Measurements from ENCODE around the gene FAAH2.
"Not testable (repeated sequence)": the region's sequence is repeated elsewhere in the genome, so short reads cannot be mapped to it uniquely, and the experiment has no call there.

Gene FAAH2, protein sequence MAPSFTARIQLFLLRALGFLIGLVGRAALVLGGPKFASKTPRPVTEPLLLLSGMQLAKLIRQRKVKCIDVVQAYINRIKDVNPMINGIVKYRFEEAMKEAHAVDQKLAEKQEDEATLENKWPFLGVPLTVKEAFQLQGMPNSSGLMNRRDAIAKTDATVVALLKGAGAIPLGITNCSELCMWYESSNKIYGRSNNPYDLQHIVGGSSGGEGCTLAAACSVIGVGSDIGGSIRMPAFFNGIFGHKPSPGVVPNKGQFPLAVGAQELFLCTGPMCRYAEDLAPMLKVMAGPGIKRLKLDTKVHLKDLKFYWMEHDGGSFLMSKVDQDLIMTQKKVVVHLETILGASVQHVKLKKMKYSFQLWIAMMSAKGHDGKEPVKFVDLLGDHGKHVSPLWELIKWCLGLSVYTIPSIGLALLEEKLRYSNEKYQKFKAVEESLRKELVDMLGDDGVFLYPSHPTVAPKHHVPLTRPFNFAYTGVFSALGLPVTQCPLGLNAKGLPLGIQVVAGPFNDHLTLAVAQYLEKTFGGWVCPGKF

DNA sequence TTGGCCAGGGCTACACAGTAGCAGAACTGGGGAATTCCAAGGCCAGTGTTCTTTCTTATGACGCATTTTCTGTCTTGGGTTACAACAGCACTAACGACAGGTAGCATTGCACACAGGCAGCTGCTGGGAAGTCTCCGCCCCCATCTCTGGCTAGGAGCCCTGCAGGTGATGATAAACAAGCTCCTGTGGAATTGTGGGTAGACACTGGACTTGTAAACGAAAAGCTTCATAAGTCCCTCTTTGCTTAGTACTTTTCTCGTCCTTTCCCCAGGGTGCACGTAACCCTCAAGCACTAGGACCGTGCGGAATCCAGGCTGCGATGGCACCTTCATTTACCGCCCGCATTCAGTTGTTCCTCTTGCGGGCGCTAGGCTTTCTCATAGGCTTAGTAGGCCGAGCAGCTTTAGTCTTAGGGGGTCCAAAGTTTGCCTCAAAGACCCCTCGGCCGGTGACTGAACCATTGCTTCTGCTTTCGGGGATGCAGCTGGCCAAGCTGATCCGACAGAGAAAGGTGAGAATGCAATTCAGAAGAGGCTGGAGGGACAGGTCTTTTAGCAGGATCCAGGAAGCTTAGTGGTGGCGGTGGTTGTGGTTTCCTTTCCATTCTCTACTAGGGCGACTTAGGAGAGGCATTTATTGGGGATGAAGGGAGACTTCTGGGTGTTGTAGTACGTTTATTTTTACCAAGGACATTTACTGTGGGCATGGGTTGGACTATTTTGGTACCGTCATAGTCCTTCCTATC, at the start of gene FAAH2:
FAAH2 (plus strand) TSS at position 200 of the 745 bp plus-strand sequence; CDS start at position 320, 120 bp downstream.
- peak; percentile 100 for FAIRE-seq

DNA sequence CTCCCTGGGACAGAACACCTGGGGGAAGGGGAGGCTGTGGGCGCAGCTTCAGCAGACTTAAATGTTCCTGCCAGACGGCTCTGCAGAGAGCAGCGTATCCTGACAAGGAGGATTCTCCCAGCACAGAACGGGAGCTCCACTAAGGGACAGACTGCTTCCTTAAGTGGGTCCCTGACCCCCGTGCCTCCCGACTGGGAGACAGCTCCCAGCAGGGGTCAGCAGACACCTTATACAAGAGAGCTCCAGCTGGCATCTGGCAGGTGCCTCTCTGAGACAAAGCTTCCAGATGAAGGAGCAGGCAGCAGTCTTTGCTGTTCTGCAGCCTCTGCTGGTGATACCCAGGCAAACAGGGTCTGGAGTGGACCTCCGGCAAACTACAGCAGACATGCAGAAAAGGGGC, 44.5 kb upstream of the FAAH2 start:
- FAIRE-seq = no peak

DNA sequence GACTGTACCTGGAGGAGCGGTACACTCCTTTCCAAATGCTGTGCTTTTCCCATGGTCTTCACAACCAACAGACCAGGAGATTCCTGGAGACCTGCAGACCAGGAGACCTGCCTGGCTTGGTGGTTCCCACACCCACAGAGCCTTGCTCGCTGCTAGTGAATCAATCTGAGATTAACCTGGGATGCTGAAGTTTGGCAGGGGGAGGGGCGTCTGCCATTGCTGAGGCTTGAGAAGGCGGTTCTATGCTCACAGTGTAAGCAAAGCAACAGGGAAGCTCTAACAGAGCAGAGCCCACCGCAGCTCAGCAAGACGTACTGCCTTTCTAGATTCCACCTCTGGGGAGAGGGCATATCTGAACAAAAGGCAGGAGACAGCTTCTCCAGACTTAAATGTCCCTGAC, 34.5 kb upstream of the FAAH2 start:
- FAIRE-seq = no peak

DNA sequence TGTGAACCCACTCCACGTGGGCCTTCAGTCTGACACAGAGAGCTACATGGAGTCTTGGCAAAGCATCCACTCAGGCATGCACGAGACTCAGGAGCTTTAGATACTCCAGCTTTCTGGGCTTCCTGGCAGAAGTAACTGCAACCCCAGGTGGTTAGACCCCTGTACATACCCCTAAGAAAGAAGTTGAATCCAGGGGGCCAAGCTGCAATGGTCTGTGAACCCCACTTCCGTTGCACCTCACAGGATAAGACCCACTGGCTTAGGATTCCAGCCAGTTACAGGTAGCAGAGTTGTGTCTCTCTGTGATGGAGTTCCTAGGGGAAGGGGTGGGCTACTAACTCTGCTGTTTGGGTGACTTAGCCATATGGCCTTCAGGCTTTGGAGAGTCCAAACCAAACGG, 21.4 kb upstream of the FAAH2 start:
- no peak for FAIRE-seq

DNA sequence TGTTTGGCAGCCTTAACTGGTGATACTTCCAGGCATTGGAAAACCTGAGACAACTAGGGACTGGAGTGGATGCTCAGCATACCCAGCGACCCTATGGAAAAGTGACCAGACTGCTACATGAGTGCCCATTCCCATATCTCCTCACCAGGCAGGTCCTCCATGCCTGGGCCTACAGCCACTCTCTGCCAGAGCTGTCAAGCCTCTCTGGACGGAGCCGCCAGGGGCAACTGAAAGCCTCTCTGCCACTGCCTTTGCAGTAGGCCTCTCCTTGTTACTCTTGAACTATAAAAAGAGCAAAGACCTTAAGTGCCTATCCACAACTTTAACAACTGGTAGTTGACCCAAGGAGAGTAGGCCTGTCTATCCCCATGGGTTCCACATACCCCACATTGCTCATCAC, 20.2 kb upstream of the FAAH2 start:
- FAIRE-seq = no peak

DNA sequence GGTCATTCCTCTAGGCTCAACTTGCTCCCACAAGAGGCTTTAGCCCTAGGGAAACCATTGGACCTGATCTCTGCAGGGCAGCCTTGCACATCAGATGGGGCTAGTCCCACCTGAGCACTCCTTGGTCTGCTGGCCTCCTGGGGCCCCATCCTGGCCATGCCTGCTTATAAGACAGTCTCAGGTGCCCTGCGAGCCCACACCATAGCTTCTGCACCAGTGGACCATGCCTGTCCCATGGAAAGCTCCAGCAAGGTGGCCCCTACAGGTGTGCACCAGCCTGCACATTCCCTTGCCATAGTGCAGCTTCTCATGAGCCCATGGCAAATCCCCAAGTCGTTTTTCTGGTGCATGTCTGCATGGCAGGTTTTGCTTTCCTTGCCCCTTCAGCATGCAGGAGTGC, 19.6 kb upstream of the FAAH2 start:
- no peak for FAIRE-seq

DNA sequence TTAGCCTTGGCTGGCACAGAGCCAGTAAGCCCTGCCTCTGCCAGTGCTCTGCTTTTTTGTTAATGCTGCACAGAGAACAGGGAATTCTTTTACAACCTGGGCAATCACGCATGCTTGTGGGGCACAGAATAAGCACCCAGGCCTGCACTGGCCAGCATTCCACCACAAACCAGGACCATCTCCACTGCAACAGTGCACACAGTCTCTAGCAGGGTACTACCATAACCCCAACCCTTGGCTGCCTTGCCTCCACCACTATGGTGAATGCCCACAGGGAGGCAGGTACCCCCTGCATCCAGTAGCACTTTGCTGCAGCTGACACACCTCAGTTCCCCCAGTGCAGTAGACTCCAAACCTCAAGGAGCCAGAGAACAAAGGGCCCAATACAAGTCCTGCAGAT, 19.2 kb upstream of the FAAH2 start:
- FAIRE-seq = no peak

DNA sequence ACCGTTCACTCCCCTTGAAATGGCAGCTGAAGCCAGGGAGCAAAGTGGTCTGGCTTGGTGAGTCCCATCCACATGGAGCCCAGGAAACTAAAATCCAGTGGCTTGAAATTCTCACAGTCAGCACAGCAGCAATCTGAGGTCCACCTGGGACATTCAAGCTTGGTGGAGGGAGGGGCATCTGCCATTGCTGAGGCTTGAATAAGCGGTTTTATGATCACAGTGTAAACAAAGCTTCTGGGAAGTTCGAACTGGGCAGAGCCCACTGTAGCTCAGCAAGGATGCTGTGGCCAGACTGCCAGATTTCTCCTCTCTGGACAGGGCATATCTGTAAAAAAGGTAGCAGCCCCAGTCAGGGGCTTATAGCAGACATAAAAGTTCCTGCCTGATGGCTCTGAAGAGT, 15.5 kb upstream of the FAAH2 start:
- FAIRE-seq = no peak

DNA sequence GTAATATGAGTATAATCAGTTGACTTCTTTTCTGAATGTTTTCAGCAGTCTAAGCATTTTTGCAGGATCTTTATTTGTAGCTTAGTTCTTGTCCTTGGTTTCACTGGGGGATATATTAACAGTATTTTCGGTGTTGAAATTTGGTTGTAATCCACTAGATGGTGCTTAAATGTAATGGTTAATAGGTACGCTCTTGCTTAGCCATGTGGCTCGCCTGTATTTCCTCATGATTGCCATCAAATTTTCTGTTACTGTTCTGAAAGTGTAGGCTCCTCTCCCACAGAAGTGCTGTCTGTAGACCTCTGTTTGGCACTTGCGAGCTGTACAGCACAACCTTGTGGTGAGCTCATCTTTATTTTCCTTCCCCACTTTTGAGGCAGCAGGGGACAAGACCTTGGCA, 3.9 kb upstream of the FAAH2 start:
- FAIRE-seq = peak; percentile 99

DNA sequence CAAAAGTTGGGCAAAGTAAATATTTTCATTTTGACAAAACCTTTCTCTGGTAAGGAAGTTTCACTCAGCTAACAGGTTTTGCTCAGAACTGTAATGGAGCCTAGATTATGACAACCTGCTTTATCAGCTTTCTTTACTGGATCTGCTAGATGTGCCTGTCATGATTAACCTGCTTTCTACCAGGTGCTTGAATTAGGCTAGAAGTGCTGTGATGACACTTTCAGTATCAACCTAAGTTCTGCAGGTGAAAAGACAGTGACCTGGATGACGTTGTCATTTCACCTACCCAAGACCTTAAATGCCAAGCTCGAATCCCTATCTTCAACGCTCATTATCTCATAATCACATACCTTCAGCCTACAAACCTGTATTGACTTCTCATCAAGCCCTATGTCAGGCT, 1.5 kb upstream of the FAAH2 start:
- FAIRE-seq = peak; percentile 93

DNA sequence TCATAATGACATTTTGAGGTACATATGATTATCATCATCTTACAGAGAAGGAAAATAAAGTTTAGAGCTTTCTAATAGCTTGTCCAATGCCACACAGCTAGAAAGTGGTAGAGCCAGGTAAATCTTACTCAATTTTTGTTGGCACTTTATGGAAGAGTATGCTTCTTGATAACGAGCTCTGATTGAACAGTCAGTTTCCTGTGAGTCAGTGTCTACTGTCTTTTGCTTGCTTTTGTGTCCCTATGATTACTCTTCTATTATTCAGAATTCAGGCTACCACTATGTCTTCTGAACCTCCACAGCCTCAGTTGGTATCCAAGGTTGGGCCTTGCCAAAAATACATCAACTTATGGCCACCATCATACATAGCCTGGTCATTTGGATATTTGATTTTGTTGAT, 2.6 kb downstream of the FAAH2 start:
- FAIRE-seq = peak; percentile 81

DNA sequence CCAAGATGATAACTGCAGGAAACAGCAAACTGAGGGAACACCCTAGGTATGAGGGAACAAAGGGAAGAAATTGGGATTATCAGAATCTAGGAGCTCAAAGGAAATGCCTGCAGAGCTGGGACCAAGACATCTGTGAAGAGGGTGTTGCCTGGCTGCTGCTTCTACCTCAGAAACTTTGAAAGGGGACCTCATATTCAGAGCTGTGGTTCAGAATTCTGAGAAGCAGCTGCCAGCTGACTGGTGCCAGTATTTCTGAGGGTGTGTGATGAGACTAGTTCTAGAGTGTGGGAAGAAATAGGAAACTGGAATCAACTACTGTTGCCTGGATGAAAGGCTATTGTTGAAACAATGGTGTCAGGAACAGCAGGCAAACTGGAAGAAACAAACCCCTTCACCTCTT, 8.5 kb downstream of the FAAH2 start:
- no peak for FAIRE-seq

DNA sequence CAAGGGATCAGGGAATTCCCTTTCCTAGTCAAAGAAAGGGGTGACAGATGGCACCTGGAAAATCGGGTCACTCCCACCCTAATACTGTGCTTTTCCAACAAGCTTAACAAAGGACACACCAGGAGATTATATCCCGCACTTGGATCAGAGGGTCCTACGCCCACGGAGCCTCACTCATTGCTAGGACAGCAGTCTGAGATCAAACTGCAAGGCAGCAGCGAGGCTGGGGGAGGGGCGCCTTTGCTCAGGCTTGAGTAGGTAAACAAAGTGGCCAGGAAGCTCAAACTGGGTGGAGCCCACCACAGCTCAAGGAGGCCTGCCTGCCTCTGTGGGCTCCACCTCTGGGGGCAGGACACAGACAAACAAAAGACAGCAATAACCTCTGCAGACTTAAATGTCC, 9.2 kb downstream of the FAAH2 start:
- not testable (repeated sequence) for FAIRE-seq

DNA sequence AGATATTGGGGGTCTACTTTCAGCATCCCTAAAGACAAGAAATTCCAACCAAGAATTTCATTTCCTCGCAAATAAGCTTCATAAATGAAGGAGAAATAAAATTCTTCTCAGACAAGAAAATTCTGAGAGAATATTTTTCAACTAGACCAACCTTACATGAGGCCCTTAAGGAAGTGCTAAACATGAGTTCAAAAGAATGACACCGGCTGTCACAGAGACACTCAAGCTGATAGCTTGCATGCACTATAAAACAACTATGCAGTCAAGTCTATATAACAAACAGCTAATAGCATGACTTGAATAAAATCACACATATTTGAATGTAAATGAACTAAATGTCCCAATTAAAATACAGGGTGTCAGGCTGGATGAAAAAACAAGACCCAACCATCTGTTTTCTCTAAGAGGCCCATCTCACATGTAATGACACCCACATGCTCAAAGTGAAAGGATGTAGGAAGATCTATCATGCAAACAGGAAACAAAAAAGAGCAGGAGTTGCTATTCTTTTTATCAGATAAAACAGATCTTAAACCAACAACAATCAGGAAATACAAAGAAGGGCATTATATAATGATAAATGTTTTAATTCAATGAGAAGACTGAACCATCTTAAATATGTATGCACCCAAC, 27.2 kb downstream of the FAAH2 start:
- FAIRE-seq = peak; percentile 62

DNA sequence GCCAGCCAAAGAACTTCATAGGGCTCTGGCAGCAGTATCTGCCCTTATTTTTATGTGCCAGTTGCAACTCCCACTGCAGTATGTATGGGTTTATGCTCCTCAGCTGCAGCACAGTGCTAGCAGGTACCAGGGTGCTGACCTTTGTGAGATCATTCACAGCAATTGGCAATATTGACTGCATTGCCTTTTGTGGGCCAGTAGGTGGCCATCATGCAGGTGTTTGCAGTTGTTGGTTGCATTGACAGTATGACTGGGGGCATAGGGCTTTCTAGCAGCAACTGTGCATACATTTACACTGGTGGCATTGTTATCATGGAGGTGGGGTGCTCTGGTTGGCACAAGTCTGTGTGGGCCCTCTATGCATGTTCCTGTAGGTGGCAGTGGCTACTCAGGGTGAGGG, 42.5 kb downstream of the FAAH2 start:
- no peak for FAIRE-seq

DNA sequence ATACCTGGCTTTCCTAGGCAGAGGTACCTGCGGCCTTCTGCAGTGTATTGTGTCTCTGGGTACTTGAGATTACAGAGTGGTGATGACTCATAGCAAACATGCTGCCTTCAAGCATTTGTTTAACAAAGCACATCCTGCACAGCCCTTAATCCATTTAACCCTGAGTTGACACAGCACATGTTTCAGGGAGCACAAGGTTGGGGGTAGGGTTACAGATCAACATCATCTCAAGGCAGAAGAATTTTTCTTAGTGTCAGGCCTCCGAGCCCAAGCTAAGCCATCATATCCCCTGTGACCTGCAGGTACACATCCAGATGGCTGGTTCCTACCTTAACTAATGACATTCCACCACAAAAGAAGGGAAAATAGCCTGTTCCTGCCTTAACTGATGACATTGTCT, 49.3 kb downstream of the FAAH2 start:
- not testable (repeated sequence) for FAIRE-seq

DNA sequence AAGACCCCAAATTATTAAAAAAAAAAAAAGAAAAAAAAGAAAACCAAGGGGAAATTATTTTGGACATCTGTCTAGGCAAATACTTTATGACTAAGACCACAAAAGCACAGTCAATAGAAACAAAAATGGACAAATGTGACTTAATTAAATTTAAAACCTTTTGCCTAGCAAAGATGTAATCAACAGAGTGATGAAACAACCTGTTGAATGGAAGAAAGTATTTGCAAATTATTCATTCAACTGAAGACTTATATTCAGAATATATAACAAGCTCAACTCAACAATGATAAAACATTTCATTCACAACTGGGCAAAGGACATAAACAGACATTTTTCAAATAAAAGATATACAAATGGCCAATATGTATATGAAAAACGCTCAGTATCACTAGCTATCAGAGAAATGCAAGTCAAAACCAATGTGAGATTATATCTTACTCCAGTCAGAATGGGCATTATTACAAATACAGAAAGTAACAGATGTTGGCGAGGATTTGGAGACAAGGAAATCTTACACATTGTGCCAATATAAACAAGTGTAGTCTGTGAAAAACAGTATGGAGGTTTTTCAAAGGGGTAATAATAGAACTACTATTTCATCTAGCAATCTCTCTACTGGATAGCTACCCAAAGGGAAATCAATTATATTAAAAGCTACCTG, 67.1 kb downstream of the FAAH2 start:
- no peak for FAIRE-seq

DNA sequence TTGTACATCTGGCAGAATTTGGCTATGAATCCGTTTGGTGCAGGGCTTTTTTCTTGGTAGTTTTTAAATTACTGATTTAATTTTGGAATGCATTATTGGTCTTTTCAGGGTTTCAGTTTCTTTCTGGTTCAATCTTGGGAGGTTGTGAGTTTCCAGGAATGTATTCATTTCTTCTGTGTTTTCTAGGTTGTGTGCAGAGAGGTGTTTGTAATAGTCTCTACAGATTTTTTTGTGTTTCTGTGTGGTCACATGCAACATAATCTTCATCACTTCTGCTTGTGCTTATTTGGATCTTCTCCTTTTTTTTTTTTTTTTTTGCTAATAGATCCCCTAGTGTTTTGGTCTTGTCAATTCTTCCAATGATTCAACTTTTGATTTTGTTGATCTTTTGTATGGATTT, 77.6 kb downstream of the FAAH2 start:
- FAIRE-seq = no peak

DNA sequence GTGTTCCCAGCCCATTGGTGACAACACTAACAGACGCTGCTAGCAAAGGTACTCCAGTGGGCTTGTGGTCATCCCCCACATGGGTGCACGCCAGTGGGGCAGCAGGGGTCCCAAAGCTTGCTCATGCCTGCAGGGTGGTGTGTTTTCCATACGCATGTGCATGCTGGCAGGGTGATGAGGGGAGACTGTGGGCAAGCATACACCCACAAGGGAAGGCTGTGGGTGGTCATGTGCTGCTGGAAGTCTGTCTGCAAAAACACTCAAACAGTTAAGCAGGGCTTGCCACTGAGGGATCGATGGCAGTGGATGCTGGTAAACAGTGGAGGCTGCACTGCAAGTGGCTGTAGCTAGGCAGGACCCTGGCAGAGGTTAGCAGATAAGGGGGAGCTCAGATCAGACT, 79.9 kb downstream of the FAAH2 start:
- FAIRE-seq = no peak

DNA sequence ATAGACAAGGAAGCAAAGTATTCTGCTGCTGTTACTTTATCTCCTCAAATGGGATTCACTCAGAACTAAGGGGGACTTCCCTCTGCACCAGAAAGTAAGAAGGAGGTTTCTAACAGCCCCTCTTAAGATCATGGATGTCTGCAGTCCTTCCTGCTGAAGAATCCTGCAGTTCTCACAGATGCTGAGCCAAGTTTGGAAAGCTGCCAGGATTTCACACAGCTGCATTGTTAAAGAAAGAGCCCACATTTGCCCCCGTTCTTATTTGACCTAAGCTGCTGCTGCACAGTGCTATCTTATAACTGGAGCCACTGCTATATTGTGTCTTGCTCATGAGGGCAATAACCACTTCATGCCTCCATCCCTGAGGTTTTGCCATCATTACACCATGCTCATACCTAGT, 81.1 kb downstream of the FAAH2 start:
- FAIRE-seq = no peak

DNA sequence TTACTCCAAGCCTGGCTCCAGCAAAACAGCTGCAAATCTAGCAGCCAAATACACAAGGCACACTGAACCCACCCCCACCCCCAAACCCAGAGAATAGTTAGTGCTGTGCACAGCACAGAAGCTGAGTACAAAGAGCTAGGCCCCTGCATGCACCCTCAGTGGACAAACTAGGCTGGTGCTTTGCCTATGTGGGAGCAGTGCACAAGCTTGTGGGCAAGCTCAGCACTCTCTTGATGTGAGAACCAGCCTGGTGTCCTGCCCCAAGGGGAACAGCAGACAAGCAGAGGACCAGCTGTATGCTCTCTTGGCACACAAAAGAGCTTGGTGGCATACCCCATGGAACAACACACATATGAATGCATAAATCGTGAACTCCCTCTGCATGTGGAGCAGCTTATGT, 81.7 kb downstream of the FAAH2 start:
- no peak for FAIRE-seq

DNA sequence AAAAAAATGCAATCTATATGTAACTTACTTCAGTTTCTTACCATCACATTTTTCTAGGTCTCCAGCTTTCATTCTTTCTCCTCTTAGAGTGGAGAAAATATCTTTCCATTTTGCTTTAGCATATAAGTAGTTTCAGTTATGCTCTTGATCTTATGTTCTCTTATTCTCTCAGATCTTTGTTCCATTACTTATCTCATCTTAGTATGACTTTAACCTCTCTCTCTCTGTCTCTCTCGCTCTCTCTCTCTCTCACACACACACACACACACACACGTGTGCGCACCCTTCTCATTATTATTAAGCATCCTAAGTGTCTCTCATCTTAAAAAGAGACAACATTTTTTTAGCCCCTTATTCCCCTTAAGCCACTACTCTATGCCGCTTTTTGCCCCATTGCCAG, 92.8 kb downstream of the FAAH2 start:
- FAIRE-seq = no peak
